ENCODE data around the gene CCDC78. TPM values are rescaled to one million over a fixed set of nuclear protein-coding genes. Genes with fewer than 3 reads are reported as not detected.

CCDC78 gene
- total and polyA plus RNA-seq, 2 of the 13 experiments (the other 11 are each of a cell fraction or from before 2014, with no cell fraction given) = 0.53 to 1.5 TPM

DNA sequence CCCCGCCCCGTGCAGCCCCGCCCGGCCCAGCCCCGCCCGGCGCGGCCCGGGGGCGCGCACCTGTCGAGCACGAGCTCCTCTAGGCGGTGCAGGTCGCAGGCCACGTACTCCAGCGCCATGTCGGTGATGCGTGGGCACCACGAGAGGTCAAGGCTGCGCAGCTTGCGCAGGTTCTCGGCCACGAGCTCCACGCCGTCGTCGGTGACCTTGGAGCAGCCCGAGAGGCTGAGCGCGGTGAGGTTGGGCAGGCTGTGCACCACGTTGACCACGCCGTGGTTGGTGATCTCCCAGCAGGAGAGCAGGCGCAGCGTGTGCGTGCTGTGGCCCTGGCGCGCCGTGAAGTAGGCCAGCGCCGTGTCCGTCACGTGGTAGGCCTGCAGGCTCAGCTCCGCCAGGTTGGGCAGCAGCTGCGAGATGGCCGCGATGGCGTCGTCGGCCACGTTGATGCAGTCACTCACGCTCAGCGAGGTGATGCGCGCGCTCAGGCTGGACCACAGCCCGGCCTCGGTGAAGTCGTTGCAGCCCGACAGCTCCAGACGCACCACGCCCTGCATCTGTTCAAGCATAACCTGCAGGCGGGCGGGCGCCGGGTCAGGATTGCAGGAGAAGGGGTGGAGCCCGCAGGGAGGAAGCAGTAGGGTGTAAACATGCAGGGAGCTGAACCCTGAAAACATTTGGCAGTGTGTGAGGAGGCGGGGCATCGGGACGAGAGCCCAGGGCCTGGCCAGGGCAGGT lies 30.7 kb downstream of the CCDC78 start (continued):
- TF ChIP-seq ZBTB40 (IDR thresholded peaks at IDR 0.05) (no peak), ZBTB40 (CRISPR knock-in tag; IDR thresholded peaks at IDR 0.05) (peak; percentile 80; the same call in 1 of the 2 replicates), MAFG (CRISPR knock-in tag; IDR thresholded peaks at IDR 0.05) (no peak), ETV6 (CRISPR knock-in tag; conservative IDR thresholded peaks at IDR 0.05) (no peak), RCOR2 (CRISPR knock-in tag; IDR thresholded peaks at IDR 0.05) (no peak), ZMAT3 (CRISPR knock-in tag; conservative IDR thresholded peaks at IDR 0.05) (peak; percentile 65; the same call in 1 of the 2 replicates), MED8 (CRISPR knock-in tag; IDR thresholded peaks at IDR 0.05; ENCODE audit: insufficient replicate concordance) (no peak), NFYC (CRISPR knock-in tag; IDR thresholded peaks at IDR 0.05) (no peak), HHEX (CRISPR knock-in tag; IDR thresholded peaks at IDR 0.05) (no peak), HOXD1 (CRISPR knock-in tag; IDR thresholded peaks at IDR 0.05) (0 out of 2 replicates have a peak, but pooled peaks have one; percentile 37), ONECUT2 (CRISPR knock-in tag; IDR thresholded peaks at IDR 0.05) (no peak), ZNF709 (CRISPR knock-in tag; IDR thresholded peaks at IDR 0.05) (peak; percentile 54; the same call in 1 of the 2 replicates), MAFF (IDR thresholded peaks at IDR 0.05; ENCODE audit: low read depth, low read length) (no peak), ZNF644 (CRISPR knock-in tag; IDR thresholded peaks at IDR 0.05; ENCODE audit: low read depth) (no peak), ZNF850 (CRISPR knock-in tag; conservative IDR thresholded peaks at IDR 0.05) (no peak), PRDM4 (CRISPR knock-in tag; IDR thresholded peaks at IDR 0.05; ENCODE audit: borderline replicate concordance) (no peak), FIP1L1 (IDR thresholded peaks at IDR 0.05; ENCODE audit: borderline replicate concordance, insufficient read depth, low read depth, low read length) (no peak), ZKSCAN1 (IDR thresholded peaks at IDR 0.05; ENCODE audit: low read length) (no peak)
- TF ChIP-seq, protein P1, sequence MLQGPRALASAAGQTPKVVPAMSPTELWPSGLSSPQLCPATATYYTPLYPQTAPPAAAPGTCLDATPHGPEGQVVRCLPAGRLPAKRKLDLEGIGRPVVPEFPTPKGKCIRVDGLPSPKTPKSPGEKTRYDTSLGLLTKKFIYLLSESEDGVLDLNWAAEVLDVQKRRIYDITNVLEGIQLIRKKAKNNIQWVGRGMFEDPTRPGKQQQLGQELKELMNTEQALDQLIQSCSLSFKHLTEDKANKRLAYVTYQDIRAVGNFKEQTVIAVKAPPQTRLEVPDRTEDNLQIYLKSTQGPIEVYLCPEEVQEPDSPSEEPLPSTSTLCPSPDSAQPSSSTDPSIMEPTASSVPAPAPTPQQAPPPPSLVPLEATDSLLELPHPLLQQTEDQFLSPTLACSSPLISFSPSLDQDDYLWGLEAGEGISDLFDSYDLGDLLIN (CRISPR knock-in tag; IDR thresholded peaks at IDR 0.05; ENCODE audit: borderline replicate concordance) = no peak
